Measurements from ENCODE around the gene GALNT16. TPM values are rescaled to one million over a fixed set of nuclear protein-coding genes. Genes with fewer than 3 reads are reported as not detected.
A peak's percentile ranks its signal among the peaks of the same experiment; 100 is the strongest.

The GALNT16 gene
- polyA plus RNA-seq, 1 experiment: 1.3 TPM

DNA sequence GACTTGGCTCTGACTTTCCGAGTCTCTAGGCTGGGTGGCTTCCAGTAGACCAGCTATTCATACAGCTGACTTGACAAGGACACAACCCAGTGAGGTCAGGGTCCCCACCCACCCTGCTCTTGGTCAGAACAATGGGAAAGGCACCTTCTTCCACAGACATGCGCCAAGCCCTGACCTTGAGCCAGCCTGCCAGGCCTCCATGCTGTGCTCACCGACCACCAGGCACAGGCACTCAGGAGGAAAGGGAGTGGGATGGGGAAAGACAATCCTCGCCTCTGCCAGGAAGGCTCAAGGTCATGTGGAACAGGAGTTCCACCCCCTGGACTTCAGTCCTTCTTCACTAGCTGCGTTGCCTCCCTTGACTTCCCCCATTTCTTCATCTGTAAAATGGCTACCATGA is 31.4 kb downstream of the GALNT16 start:
- POLR2A ChIA-PET: no interaction called here
- H3K9me3 ChIP-seq (ENCODE audit: control insufficient read depth, insufficient read depth, low read length): no peaks in the 10 kb centered on the region
- H3K4me3 ChIP-seq (ENCODE audit: low read depth, low read length): no peak overlapping the region
- no peak for DNase-seq (ENCODE audit: low read depth, low spot score)
- no peak overlapping the region for H3K27ac ChIP-seq (ENCODE audit: low read depth, low read length)
- CTCF ChIA-PET: no interaction called here
- peaks cover 7% of the 10 kb centered on the region for H3K27me3 ChIP-seq (ENCODE audit: control insufficient read depth, insufficient read depth, low read length)
- TF ChIP-seq, protein P1, sequence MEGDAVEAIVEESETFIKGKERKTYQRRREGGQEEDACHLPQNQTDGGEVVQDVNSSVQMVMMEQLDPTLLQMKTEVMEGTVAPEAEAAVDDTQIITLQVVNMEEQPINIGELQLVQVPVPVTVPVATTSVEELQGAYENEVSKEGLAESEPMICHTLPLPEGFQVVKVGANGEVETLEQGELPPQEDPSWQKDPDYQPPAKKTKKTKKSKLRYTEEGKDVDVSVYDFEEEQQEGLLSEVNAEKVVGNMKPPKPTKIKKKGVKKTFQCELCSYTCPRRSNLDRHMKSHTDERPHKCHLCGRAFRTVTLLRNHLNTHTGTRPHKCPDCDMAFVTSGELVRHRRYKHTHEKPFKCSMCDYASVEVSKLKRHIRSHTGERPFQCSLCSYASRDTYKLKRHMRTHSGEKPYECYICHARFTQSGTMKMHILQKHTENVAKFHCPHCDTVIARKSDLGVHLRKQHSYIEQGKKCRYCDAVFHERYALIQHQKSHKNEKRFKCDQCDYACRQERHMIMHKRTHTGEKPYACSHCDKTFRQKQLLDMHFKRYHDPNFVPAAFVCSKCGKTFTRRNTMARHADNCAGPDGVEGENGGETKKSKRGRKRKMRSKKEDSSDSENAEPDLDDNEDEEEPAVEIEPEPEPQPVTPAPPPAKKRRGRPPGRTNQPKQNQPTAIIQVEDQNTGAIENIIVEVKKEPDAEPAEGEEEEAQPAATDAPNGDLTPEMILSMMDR (IDR thresholded peaks at IDR 0.05; ENCODE audit: low read depth, low read length): no peak

DNA sequence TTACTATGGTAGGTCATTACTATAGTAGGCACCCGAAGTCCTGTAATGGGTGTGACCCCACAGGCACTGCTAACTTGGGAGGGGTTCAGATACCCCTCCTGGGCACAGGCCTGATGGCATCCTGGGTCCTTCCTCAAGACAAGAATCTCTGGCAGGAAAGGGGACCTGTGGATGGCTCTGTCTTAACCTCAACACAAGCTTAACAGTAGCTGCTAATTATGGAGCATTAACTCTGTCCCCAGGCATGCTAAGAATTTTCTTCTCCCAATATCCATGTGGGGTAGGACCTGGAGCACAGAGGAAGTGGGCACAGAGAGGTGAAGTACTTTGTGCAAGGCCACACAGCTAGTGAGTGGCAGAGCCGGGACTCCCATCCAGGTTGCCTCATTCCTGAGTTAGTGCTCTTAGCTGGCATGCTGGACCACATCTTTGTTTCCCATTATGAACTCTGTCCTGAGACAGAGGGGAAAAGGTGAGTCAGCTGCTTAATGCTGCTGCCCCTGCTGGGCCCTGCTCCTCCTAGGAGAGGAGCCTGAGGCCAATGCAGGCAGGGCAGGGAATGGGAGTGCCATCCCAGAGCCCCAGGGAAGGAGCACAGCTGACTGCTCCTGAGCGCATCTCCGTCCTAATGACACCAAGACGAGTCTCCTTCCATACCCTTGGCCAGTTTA is 32.1 kb downstream of the GALNT16 start:
- DNase-seq (ENCODE audit: low read depth, low spot score): no peak
- Histone ChIP-seq H3K4me3 (ENCODE audit: low read depth, low read length) (no peak overlapping the region), H3K27ac (ENCODE audit: low read depth, low read length) (no peak overlapping the region), H3K27me3 (ENCODE audit: control insufficient read depth, insufficient read depth, low read length) (peaks cover 7% of the 10 kb centered on the region), H3K9me3 (ENCODE audit: control insufficient read depth, insufficient read depth, low read length) (no peaks in the 10 kb centered on the region)
- POLR2A ChIA-PET: no interaction called here
- TF ChIP-seq, protein P1 (IDR thresholded peaks at IDR 0.05; ENCODE audit: low read depth, low read length): no peak
- CTCF ChIA-PET: no interaction called here

DNA sequence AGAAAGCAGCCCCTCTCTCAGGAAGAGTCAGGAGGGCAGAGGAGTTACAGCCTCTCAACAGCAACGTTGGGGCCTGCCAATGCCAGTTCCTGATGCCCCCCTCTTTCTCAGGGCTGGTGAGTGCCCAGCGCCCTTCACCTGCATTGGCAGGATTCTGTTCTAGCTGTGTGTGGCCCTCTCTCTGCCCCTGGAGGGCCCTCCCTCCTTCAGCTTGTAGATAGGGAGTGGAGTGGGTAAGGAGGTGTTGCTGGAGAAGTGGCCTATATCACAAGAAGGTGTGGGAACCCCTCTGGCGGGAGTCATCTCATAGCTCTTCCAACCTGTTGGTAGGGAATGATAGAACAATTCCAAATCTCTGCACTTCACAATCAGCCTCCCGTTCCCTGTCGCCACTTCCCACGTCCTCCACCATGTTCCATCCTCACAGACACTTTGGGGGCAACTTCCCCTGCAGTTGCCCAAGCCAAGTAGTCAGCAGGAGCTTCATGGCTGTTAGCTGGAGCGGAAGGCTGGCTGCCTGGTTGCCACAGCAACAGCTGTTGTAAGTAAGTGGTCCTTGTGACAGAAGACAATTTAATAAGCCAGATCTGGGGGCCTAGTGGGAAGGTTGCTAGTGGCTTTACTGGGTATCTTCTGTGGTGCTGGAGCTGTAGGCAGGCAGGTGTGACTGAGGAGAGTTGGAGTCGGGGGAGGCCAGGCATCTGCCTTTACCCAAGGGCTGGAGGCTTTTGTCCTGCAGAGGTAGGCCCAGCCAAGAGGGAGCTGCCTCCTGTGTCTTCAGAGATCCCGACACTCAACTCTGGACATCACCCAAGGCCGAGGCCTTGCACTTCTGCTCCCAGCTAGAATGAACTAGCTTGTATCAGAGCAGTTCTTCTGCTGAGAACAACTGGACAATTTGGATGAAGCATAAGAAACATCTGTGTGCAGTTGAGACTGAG is 38.4 kb downstream of the GALNT16 start:
- Histone ChIP-seq H3K4me3 (ENCODE audit: low read depth, low read length) (no peak overlapping the region), H3K27ac (ENCODE audit: low read depth, low read length) (no peak overlapping the region), H3K27me3 (ENCODE audit: control insufficient read depth, insufficient read depth, low read length) (peaks cover 34% of the 10 kb centered on the region), H3K9me3 (ENCODE audit: control insufficient read depth, insufficient read depth, low read length) (no peaks in the 10 kb centered on the region)
- POLR2A ChIA-PET: no interaction called here
- DNase-seq (ENCODE audit: low read depth, low spot score): no peak
- TF ChIP-seq, protein P1 (IDR thresholded peaks at IDR 0.05; ENCODE audit: low read depth, low read length): no peak
- CTCF ChIA-PET: interaction anchor here (0.6 to 2.5 kb wide), 4 partner anchors 11 to 1134 kb away, joined by 3 to 12 read pairs (median 4); no protein-coding TSS in a partner anchor

DNA sequence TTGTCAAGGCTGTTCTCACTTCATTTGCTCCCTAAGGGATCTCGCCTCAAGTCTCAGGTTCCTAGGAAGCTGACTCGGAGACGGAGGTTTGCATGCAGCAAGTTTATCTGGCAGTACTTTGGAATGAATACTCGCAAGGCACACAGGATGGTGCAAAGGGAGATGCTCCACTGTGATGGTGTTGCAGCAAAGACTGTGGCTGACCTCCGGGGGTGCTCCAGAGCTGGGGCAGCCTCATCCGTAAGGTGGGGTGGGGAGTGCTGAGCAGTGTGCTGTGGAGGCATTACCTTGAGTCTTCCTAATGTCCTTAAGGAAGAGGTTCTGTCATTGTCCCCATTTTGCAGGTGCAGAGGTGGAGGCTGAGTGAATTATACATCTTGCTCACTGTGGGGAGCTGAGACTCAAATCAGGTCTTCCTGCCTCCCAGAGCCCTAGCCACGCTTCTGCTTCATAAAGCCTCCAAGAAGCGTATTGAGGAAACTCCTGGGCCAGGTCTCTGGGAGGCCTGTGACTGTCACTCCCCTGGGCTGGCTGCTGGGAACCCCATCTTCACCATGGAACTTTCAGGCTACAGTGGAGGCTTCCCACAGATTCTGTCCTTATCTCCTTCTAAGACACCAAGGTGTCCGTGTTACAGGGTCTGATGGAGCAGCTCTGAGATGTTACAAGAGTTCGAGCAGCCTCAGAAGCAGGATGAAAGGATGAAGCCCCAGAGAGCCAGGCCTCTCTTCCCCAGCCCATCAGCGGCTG is 39.5 kb downstream of the GALNT16 start:
- ChIA-PET CTCF (interaction anchor here (1.0 to 1.5 kb wide), 2 partner anchors 48 to 64 kb away, joined by 3 to 6 read pairs; no protein-coding TSS in a partner anchor), POLR2A (no interaction called here)
- H3K9me3 ChIP-seq (ENCODE audit: control insufficient read depth, insufficient read depth, low read length): no peaks in the 10 kb centered on the region
- H3K4me3 ChIP-seq (ENCODE audit: low read depth, low read length): no peak overlapping the region
- no peak for DNase-seq (ENCODE audit: low read depth, low spot score)
- H3K27ac ChIP-seq (ENCODE audit: low read depth, low read length): no peak overlapping the region
- TF ChIP-seq, protein P1 (IDR thresholded peaks at IDR 0.05; ENCODE audit: low read depth, low read length): peak; percentile 32
- peaks cover 40% of the 10 kb centered on the region for H3K27me3 ChIP-seq (ENCODE audit: control insufficient read depth, insufficient read depth, low read length)

Data from AG04450 (cell line).